Fibroblast of the conjunctiva (primary cell): ENCODE results near the gene FANCD2OS.
"Not testable (repeated sequence)": the region's sequence is repeated elsewhere in the genome, so short reads cannot be mapped to it uniquely, and the experiment has no call there.

Source experiments
- DNase-seq: peaks from one replicate; pipeline ENCODE4 v3.0.0-alpha.2; 2010; ENCODE audit warnings: low read depth

The FANCD2OS gene

GRCh38 chr3:10093678-10094077 is 14.4 kb downstream of the FANCD2OS start:
- no peak for DNase-seq

GRCh38 chr3:10091387-10091786 is 16.7 kb downstream of the FANCD2OS start:
- DNase-seq: not testable (repeated sequence)

- DNase-seq: not testable (repeated sequence)
Measured at GRCh38 chr3:10090774-10091173, 17.3 kb downstream of the FANCD2OS start.

- DNase-seq: no peak
Measured at GRCh38 chr3:10090179-10090578, 17.9 kb downstream of the FANCD2OS start.

GRCh38 chr3:10088256-10088655 is 19.8 kb downstream of the FANCD2OS start:
- DNase-seq: no peak

- no peak for DNase-seq
Measured at GRCh38 chr3:10085738-10086137, 22.3 kb downstream of the FANCD2OS start.

- DNase-seq: no peak
Measured at GRCh38 chr3:10081871-10082270, 26.2 kb downstream of the FANCD2OS start.

GRCh38 chr3:10074666-10075065 is 33.4 kb downstream of the FANCD2OS start:
- no peak for DNase-seq

GRCh38 chr3:10070077-10070476 is 38.0 kb downstream of the FANCD2OS start:
- DNase-seq: not testable (repeated sequence)

GRCh38 chr3:10055097-10055496 is 53.0 kb downstream of the FANCD2OS start:
- no peak for DNase-seq
